GM21528 (cell line): ENCODE results near the gene ABL2.
"Not testable (repeated sequence)": the region's sequence is repeated elsewhere in the genome, so short reads cannot be mapped to it uniquely, and the experiment has no call there.

Experiments used
- ATAC-seq: cut with Tn5 transposase; IDR thresholded peaks from one replicate; pipeline ENCODE4 v1.9.1; 2021; ENCODE audit warnings: mild to moderate bottlenecking, moderate library complexity; ENCODE audit not compliant: unreplicated experiment, low FRiP score

ABL2 gene

DNA sequence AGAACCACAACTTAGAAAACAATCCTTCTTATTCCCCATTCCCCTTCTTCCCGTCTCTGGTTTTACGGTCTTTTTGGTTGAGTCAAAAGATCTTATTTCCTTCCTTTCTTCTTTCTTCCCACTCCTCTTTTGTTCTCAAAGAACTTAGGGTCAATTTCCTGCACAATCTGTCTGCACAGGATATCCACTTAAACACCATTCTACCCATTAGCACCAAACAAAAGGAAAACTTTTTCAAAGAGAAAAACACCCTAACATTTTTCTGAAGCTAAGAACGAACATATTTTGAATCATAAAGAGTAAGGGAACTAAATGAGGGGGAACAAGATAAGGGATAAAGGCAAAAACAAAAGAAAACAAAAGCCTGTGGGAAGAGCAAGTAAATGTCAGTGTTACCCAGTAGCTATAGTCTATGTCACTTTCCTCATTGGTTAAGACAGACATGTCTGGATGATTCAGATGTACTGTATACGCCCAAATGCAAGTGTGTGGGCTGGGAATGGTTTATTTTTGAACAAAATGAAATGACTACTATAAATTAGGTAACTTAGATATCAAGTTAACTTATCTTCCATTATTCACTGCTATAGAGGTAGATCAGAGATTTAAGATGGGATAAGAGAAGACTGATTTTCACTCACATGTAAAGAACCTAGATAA is 87.8 kb downstream of the ABL2 start:
- ATAC-seq, result no peak

DNA sequence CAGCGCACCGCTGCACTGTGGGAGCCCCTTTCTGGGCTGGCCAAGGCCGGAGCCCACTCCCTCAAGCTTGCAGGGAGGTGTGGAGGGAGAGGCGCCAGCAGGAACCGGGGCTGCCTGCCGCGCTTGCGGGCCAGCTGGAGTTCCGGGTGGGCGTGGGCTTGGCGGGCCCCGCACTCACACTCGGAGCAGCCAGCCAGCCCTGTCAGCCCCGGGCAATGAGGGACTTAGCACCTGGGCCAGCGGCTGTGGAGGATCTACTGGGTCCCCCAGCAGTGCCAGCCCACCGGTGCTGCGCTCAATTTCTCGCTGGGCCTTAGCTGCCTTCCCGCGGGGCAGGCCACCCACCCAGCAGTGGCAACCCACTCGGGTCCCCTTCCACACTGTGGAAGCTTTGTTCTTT is 90.7 kb downstream of the ABL2 start:
- not testable (repeated sequence) for ATAC-seq

DNA sequence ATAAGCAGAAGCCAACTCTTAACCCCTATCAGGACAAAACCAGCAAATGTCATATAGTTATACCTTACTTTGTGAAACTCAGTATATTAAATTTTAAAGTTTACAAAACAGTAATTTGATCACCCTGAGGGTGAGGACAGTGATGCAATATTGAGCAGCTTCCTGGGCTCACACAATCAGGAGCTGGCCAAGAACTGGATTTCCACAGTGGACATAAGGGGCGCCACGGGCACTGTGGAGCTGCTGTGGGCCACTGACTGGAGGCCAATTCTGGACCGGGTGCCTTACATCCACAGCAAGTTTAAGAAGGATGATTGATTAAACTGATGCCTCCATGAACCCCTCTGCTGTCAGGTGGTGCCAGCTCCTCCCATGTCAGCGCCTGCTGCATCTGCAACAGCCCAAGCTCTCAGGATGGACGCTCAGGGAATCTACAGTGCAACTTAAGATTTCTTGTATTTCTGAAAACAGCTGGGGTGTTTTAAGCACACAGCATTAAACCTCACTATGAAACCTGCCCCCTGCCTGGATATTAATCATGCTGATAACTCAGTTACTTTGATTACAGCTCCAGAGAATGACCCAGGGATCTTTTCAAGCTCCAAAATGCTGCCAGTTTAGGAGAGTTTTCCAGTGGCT is 91.7 kb downstream of the ABL2 start:
- no peak for ATAC-seq

DNA sequence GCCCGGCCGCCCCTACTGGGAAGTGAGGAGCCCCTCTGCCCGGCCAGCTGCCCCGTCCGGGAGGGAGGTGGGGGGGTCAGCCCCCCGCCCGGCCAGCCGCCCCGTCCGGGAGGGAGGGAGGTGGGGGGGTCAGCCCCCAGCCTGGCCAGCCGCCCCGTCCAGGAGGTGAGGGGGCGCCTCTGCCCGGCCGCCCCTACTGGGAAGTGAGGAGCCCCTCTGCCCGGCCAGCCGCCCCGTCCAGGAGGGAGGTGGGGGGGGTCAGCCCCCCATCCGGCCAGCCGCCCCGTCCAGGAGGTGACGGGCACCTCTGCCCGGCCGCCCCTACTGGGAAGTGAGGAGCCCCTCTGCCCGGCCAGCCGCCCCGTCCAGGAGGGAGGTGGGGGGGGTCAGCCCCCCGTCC is 93.8 kb downstream of the ABL2 start:
- not testable (repeated sequence) for ATAC-seq

DNA sequence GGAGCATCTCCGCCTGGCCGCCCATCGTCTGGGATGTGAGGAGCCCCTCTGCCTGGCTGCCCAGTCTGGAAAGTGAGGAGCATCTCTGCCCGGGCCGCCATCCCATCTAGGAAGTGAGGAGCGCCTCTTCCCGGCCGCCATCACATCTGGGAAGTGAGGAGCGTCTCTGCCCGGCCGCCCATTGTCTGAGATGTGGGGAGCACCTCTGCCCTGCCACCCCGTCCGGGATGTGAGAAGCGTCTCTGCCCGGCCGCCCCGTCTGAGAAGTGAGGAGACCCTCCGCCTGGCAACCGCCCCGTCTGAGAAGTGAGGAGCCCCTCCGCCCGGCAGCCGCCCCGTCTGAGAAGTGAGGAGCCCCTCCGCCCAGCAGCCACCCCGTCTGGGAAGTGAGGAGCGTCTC is 94.3 kb downstream of the ABL2 start:
- ATAC-seq, result not testable (repeated sequence)

DNA sequence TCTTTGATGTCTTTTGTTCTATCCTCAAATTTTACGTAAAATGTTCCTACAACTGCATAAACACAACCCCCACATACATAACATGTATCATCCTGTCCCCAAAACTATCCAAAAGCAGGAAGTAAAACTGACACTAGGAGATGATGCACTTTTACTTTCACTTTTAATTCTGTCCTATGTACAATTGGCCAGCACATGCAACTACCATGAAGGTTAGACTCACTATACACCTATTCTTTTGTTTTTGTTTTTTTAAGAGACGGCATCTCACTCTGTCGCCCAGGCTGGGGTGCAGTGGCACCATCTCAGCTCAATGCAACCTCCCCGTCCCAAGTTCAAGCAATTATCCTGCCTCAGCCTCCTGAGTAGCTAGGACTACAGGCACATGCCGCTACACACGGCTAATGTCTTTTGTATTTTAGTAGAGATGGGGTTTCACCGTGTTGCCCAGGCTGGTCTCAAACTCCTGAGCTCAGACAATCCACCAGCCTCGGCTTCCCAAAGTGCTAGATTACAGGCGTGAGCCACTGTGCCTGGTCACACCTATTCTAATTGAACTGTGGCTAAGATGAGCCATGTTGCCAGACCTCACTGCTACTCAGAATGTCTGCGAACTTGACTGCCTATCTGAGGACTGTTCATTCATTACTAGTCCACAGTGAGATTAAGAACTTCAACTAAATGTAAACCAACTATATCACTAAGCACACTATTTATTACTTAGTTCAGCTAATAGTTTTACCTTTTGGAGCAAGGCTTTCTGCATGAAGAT is 99.6 kb downstream of the ABL2 start:
- peak; percentile 97 for ATAC-seq

DNA sequence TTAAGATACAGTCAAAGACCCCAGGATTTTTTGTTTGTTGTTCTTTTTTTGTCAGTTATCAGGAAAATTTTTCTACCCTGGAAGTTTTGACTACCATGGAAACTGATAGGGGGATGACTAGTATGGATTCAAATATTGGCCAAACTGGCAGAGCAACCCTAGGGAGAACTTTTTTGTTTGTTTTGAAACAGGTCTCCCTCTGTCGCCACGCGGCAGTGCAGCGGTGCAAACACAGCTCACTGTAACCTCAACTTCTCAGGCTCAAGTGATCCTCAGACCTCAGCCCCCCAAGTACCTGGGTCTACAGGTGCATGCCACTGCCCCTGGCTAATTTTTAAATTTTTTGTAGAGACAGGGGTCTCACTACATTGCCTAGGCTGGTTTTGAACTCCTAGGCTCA is 101.0 kb downstream of the ABL2 start:
- ATAC-seq, result no peak

DNA sequence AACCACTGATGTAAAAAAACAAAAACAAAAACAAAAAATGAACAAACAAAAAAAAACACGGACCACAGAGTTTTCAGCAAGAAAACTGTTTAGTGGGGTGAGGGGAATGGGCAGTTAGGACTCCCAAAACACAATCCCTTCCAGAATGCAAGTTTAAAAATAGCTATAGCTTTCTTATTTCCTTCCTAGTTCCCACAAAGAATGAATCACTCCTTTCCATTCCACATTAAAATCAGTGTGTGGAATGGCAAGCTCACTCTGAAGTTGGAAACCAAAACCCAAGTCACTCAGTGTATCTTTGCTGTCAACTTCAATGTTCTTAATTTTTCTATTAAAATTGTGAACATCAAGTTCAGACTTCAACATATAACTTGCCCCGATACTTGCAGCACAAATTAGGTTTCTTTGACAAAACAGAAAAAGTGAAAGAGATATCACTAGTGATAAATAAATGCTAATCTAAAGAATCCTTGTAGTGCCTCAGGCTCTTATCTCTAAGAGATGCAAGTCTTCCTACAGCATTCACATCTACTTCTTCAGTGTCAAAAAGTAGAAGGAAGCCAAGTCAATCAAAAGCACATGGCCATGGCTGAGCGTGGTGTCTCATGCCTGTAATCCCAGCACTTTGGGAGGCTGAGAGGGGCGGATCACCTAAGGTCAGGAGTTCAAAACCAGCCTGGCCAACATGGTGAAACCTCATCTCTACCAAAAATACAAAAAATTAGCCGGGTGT is 102.1 kb downstream of the ABL2 start:
- ATAC-seq, result no peak

DNA sequence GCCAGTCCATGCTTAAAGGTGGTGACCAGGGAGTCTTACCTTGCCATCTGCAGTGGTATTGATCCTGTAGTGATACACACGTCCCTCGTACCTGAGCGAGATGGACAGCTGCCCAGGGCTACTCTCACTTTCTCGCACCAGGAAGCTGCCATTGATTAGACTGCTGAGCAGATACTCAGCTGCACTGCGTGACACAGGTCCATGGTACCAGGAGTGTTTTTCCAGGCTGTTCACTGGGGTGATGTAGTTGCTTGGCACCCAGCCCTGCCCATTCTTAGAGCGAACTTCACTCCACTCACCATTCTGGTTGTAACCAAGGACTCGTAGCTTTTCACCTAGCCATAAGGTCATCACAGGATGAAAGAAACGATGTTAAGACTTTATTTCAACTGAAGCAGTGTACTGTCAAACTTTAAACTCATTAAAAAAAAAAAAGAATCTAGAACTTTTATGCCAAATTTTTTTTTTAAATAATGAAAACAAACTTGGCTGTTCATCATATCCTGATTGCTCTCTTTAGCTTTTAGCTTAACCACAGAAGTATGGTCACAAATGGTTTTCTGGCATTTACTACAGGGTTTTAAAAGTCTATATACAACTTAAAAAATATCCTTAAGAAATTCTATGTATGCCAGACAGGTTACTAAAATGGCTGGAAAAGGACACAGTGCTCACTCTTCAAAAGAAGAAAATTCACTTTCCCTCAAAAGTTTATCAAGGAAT is 103.0 kb downstream of the ABL2 start:
- ATAC-seq, result no peak

DNA sequence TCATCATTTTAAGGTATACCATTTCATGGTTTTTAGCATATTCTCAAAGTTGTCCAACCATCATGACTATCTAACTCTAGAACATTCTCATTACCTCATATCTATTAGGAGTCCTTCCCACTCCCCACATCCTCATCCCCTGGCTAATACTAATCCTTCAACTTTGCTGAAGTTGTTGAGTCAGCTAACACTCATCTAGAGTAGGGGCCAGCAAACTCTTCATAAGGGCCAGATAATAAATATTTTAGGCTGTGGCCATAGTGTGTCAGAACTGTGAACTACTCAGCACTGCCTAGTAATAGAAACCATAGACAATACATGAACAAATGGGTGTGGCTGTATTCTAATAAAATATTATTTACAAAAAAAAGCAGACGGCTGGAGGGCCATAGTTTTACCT is 104.6 kb downstream of the ABL2 start:
- no peak for ATAC-seq

DNA sequence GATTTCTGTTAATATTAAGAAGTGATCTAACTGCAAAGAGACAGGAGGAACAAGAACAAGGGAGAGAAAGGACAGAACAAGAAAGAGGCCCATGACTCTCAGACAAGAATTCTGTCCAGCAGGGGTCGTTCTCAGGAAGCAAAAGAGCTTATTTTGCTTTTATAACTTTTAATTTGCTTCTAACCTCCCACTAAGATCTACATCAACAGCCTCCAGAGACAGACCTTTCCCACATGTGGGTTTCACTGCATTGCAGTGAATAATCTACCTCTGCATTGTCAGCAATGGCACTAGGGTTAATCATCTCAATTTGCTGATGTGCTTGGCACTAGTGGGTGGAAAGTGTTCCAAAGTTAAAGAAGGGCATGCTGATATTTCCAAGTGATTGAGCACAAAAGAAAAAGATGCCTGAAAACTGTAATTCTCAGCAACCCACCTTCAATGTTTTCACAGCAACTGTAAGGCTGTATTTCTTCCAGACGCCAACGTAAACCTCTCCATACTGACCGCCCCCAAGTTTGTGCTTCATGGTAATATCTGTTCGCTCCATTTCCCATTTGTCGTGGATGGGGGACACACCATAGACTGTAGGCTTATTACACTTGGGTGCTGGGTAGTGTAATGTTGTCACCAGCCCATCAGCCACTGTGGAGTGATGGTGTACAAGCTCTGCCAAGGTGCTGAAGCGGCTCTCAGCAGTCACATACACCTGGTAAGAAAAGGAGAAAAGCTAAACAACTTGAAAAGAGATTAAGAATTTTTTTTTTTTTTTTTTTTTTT is 108.1 kb downstream of the ABL2 start:
- no peak for ATAC-seq

DNA sequence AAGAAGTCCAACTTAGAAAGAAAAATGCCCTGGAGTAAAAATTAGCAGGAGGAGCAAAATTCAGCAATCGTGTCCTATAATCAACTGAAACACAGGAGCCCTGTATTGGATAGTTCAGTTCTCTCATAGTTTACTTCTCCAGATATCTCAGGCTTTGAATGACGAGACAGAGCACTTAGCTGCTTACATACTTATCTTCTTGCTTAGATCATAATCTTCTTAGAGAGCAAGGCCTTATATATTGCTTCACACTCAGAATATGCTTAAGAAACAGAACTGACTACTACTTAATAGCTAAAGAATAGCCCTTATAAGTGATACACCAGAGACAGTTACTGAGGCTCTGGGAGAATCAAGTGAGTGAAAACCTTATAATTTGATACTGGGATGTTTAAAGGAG is 108.7 kb downstream of the ABL2 start:
- no peak for ATAC-seq

DNA sequence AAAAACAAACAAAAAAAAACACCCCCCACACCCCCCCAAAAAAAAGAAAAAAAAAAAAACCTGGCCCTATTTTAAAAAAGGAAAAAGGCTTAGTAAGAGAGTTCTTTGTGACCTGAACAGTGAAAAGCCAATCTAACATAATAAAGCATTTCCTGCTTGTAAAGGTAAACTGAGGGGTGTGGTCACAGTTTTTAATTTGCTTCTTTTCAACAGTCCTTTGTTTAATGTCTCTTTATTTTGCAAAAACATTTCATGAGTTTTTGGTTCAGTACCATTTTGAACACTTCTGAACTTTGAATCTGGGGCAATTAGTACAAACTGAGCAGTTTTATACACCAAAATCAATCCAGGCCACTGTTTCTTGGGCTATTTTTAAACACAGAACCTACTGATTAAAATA is 110.0 kb downstream of the ABL2 start:
- ATAC-seq, result no peak

DNA sequence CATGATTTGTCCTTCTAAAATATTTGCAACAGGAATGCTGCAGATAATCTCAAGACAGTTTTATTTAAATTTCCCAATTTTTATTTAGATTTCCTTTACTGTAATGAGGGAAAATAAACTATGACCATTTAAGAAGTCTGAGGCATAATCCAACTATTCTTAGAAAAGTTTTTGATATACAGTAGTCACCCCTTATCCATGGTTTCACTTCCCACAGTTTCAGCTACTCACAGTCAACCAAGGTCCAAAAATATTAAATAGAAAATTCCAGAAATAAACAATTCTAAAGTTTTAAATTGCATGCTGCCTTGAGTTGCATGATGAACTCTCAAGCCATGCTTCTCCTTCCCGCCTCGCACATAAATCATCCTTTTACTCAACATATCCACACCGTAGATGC is 114.3 kb downstream of the ABL2 start:
- no peak for ATAC-seq

DNA sequence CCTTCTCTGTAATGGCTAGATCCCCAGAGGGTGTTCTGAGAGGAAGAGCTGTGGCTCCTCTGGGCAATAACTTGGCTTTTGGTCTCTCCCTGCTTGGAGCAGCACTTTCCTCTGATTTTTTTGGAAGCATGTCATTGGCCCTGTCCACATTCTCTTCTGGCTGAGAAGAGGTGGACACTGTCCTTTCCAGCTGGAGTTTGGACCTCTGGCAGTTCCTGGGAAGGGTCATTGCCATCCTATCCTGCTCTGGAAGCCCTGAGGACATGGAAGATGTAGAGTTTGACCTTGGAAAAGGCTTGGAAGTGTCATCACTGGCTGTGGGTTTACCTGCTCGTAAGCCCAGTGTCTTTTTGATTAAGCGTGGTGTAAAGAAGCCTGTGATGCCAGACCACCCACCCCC is 120.8 kb downstream of the ABL2 start:
- no peak for ATAC-seq

DNA sequence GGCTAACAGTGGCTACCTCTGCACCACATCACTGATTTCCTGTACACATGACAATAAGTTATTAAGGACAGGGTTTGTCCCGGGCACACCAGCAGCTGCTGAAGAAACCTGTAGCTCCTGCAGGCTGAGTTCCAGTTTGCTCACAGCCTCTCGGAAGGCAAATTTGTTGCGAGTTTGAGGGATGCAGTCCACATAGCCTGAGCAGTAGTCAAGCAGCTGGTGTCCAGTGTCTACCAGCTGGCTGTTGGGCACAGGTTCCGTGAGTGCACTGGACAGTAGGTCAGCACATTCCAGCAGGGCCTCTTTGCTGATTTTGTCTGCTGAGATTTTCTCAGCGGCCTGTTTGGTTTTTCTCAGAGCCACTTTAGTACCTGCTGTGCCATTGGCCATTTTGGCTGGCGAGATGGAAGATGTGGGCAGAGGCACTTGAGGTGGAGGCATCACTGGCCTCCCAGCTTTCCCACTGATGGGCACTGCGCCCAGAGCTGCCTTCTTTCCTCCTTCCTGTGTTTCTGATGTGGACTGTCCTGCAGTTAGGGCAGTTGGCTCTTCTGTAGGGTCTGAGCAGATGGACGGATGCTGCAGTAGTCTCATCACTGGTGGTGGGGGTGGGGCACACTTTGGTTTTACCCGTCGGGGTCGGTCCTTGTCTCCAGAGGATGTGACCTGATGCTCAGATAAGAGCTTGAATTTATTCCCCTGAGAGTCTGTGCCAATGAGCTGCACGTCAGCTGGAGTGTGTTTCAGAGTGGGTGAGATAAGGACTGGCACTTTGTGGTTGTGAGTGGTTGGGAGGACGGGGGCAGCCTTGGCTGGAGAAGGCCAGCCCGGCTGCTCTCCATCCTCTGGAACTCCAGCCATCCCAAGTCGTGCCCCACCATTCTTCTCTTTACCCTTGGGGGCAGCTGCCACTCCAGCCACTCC is 121.5 kb downstream of the ABL2 start:
- no peak for ATAC-seq

DNA sequence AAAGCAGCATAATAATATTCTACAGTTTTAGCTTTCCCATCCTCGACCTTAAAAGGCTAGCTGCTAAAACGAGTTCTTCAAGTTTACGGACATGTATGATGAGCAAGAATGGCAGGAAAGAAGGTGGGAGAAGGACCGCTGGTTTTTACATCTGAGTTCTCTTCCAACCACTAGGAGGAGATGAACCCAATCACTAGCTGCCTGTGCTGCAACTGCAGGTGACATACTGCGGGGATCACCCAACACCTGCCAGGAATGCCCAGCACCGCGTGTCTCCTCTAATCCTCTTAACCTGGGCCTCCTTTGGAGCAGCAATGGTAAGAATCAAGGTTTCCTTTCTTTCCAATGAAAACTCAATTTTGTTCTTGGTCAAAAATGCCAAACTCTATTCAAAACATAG is 124.1 kb downstream of the ABL2 start:
- no peak for ATAC-seq

DNA sequence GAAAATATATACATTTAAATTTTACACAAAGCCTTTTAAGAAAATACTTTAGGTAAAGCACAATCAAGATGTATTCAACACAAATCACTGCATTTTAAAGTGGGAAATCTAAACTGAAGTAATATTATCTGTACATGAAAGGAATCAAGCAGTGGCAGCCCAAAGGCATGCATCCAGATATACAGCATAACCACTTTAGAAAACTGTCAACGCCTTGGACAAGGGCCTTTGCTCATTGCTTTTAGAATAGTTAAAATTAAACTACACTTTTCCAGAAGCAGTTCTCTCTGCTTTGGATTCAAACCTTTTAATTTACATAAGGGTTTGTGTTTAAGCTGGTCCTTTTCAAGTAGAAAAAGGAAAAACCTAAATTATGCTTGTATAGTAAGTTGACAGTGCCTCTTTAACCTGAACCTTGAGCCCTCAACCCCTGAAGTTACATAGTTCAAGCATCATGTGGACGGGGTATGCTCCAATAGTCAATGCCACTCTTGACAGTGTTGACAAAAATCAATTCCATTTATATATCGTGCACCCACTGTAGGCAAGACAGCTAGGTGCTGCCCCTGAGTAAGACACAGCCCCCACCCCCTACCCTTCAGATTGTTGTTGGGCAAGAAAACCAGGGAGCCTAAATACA is 124.7 kb downstream of the ABL2 start:
- no peak for ATAC-seq
